AML-193 (cell line): ENCODE measurements around the gene RREB1.

Experiments used
- DNase-seq, 2 experiments: peaks; one replicate each; lab custom pipeline; 2025; lab: John Stamatoyannopoulos, UW

RREB1 gene, protein sequence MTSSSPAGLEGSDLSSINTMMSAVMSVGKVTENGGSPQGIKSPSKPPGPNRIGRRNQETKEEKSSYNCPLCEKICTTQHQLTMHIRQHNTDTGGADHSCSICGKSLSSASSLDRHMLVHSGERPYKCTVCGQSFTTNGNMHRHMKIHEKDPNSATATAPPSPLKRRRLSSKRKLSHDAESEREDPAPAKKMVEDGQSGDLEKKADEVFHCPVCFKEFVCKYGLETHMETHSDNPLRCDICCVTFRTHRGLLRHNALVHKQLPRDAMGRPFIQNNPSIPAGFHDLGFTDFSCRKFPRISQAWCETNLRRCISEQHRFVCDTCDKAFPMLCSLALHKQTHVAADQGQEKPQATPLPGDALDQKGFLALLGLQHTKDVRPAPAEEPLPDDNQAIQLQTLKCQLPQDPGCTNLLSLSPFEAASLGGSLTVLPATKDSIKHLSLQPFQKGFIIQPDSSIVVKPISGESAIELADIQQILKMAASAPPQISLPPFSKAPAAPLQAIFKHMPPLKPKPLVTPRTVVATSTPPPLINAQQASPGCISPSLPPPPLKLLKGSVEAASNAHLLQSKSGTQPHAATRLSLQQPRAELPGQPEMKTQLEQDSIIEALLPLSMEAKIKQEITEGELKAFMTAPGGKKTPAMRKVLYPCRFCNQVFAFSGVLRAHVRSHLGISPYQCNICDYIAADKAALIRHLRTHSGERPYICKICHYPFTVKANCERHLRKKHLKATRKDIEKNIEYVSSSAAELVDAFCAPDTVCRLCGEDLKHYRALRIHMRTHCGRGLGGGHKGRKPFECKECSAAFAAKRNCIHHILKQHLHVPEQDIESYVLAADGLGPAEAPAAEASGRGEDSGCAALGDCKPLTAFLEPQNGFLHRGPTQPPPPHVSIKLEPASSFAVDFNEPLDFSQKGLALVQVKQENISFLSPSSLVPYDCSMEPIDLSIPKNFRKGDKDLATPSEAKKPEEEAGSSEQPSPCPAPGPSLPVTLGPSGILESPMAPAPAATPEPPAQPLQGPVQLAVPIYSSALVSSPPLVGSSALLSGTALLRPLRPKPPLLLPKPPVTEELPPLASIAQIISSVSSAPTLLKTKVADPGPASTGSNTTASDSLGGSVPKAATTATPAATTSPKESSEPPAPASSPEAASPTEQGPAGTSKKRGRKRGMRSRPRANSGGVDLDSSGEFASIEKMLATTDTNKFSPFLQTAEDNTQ (N-terminal part only)

DNA sequence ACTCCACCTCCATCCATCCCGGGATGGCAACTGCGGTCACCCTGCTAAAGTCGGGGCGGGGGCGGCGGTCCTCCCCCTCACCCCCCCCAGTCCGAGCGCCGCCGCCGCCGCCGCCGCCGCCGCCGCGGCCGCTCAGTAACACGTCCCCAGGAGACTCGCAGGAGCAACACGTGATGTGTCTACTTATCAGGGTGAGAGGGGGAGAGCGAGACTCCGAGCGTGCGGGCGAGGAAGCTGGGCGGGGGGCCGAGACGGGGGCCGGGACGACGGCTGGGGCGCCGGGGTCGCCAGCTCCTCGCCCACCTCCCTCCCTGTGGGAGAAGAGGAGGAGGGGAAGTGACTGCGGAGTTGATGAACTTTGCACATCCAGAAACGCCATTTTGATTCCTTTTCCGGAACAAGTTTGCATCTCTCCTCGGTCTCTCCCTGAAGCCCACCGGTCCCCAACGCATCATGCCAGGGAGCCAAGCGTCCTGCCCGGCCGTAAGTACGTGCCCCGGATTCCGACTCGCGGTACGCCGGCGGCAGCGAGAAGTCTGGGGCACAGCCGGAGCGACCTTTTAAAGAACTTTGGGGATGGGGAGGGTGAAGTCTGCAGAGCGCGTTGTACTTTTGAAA, at the start of gene RREB1:
Gene RREB1 (plus strand): TSS at position 384 of the 618 bp plus-strand sequence. CDS start 73,951 bp downstream, outside the sequence.
- DNase-seq, result peak; percentile 66 to 77

- DNase-seq, result peak; percentile 89 to 94
These were observed 49.4 kb upstream of the RREB1 start for GRCh38 chr6:7058250-7058923.

- DNase-seq, result no peak
These were observed 46.8 kb upstream of the RREB1 start for GRCh38 chr6:7060769-7061516.

- no peak for DNase-seq
These were observed 45.2 kb upstream of the RREB1 start for GRCh38 chr6:7062451-7063162.

DNA sequence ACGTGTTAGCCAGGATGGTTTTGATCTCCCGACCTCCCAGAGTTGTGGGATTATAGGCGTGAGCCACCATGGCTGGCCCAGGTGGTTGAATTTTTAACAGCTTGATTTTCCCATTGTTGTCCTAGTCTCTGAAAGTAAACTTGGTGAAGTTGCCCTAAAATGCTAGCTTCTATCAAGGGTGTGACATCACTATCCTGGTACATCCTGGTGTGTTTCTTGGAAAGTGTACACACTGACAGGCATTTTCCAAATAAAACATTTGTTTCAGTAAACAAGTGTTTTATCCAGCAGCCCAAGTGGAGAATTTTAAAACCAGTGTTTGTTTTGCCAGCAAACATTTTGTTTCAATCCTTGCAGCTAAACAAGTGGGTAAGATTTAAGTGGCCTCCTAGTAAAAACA, 40.5 kb upstream of the RREB1 start:
- no peak for DNase-seq

DNA sequence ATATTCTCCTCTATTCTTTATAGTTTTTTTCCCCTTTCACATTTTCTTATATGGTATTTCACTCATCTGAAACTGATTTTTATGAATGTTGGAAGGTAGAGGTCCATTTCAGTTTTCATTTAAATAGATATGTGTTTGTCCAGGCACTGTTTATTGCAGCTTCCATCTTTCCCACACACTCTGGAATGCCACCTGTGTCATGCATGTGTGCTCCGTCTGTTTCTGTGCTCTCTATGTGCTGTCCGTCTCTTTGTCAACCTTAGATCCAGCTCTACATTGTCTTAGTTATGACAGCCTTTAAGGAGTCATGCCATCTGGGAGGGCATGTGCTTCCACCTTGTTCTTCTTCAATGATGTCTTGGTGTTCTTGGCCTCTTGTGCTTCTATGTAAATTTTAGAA, 36.4 kb upstream of the RREB1 start:
- DNase-seq, result no peak

DNA sequence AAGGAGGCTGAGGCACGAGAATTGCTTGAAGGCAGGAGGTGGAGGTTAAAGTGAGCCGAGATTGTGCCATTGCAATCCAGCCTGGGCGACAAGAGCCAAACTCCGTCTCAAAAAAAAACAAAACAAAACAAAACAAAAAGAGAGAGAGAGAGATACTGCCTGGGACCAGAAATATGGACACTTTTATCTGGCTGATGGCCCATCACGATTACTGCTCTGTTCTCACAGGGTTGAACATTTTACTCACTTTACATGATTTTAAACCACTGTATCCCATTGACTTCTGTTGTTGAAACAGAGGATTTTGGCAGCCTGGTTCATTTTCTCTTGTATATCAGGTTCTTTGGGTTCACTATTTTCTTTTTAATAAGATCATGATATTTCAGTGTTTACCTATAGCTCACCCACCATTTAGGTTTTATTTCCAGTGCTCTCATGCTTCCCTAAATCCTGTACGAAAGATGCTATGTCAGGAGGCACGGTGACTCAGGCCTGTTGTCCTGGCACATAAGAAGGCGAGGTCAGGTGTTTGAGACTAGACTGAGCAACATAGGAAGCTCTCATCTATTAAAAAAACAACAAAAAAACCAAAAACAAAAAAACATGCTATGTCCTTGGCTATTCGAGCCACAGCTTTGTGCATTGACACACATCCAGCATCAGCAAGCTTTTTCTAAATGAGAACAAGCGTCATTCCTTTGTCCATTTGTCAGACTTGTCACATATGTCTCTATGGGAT, 34.5 kb upstream of the RREB1 start:
- no peak for DNase-seq

DNA sequence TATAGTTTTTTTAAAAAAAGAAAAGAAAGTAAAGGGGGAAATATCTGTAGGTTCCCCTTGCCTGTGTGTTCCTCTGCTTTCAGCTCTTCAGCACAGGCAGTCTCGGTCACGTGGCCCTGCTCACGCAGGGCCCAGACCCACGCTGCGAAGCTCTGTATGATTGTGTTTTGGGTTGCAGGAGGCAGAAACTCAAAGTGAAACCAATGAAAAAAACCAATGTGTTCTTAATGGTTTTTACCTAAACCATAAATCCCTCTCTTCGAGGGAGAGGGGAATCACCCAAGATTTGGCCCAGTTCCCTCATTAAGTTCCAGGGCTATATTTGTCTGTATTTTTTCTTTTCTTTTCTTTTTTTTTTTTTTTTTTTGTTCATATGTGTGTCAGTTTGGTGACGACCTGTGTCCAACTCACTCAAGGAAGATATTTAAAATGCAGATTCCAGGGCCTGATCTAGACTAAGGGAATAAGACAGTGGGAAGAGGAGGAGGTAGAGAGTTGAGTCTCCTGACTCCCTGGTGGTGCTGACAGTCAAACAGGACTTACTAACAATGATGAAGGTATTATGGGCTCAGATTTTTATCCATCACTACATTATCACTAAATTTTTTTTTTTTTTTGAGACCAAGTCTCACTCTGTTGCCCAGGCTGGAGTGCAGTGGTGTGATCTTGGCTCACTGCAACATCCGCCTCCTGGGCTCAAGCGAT, 33.8 kb upstream of the RREB1 start:
- no peak for DNase-seq

GRCh38 chr6:7074870-7075269, 32.9 kb upstream of the RREB1 start:
- DNase-seq, result no peak

- no peak for DNase-seq
These were observed 32.3 kb upstream of the RREB1 start for GRCh38 chr6:7075341-7076000.

DNA sequence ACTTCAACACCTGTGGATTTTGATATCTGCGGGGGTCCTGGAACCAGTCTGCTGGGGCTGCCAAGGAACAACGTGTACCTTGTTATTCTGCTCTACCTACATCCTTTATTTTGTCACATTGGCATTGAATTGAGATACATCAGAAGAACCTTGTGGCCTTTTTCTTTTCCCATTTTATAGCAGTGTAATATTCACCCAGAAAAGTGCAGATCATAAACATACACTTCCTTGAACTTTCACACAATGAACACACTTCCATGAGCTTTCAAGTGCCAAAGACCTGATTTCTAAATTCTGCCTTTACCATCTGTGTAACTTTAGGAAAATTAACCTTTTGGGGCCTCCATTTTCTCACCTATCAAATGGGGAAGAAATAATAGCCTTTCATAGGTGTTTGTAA, 29.9 kb upstream of the RREB1 start:
- DNase-seq, result no peak

DNA sequence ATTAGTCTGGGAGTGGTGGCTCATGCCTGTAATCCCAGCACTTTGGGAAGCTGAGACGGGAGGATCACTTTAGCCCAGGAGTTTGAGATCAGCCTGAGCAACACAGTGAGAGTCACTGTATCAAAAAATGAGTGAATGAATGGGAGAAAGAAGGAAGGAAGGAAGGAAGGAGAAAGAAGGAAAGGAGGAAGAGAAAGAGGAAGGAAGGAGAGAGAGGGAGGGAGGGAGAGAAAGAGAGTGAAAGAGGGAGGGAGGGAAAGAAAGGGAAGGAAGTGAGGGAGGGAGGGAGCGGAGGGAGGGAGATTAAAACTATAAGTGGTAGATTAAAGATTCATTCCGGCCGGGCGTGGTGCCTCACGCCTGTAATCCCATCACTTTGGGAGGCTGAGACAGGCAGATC, 28.9 kb upstream of the RREB1 start:
- DNase-seq, result no peak

- peak; percentile 33 to 44 for DNase-seq
These were observed 27.4 kb upstream of the RREB1 start for GRCh38 chr6:7080311-7080710.

DNA sequence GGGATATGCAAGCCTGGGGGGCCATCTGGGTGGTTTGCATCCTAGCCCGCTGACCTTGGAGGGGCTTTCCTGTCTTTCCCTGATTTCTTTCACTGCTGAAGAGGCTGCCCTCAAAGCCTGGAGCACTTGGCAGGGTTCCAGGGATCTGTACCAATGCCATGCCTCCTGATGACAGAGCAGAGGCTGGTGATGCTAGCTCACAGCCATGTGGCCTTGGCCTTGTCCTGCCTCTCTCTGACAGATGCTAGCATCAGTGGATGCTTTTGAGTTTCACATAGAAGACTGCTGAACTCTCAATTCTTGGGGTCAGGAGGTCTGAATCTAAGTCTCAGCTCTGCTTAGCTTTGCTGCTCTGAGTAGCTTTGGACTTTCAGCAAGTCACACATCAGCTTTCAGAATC, 21.9 kb upstream of the RREB1 start:
- DNase-seq, result peak in 1 of 2 experiments; percentile 24

GRCh38 chr6:7086488-7086887, 21.3 kb upstream of the RREB1 start:
- peak; percentile 80 to 84 for DNase-seq

DNA sequence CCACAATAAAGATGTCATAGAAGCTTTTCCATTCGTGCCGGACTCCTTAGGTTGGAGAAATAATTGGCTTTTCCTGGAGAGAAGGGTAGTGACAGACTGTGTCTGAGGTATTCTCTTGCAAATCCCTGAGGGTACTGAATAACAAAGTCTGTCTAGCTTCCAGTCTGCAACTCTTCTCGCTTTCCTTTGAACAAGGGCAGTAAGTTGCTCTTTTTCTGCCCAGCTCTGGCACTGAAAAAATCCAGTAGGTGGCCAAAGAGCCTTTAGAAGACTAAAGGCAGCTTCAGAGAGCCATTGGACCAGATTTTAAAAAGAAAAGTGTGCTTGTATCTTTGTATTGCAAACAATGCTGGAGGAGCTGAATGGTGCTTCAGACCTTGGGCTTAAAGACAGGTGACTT, 20.7 kb upstream of the RREB1 start:
- DNase-seq, result peak; percentile 72

- DNase-seq, result no peak
These were observed 20.2 kb upstream of the RREB1 start for GRCh38 chr6:7087491-7087979.
